Measurements from ENCODE around the gene TRPM4. TPM values are rescaled to one million over a fixed set of nuclear protein-coding genes. Genes with fewer than 3 reads are reported as not detected.

Gene TRPM4
- total and polyA plus RNA-seq, 10 of the 15 experiments (the other 5 are each of a cell fraction or from before 2014, with no cell fraction given), result 0.10 to 0.64 (median 0.15) TPM; not detected in 7

DNA sequence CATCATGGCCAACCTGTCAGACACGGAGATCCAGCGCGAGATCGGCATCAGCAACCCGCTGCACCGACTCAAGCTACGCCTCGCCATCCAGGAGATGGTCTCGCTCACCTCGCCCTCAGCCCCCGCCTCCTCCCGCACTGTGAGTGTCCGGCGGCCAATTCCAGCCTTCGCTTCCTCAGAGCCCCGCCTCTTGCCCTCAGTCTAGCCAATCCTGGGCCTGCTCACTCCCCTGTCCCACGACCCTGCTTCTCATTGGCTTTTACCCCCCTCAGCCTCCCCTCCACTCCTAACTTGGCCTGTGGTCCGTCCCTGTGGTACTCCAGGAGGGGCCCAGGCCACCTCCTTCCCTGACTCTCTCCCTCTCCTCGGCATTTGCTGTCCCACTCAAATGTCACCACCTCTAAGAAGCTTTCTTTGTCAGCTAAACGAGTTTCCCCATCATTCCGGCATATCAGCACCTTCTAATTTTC, 14.7 kb upstream of the TRPM4 start (continued):
- TF ChIP-seq CEBPZ (IDR thresholded peaks at IDR 0.05; ENCODE audit: low read depth, low read length) (no peak), CHD2 (IDR thresholded peaks at IDR 0.05; ENCODE audit: borderline replicate concordance, low read depth, low read length) (0 out of 2 replicates have a peak, but pooled peaks have one; percentile 23), RFX5 (IDR thresholded peaks at IDR 0.05; ENCODE audit: low read depth, low read length) (no peak), HDGF (IDR thresholded peaks at IDR 0.05) (peak; percentile 63; the same call in 1 of the 2 replicates), PKNOX1 (IDR thresholded peaks at IDR 0.05) (0 out of 2 replicates have a peak, but pooled peaks have one; percentile 5), TBL1XR1 (IDR thresholded peaks at IDR 0.05; ENCODE audit: low read depth, low read length) (no peak), STAT3 (IDR thresholded peaks at IDR 0.05; ENCODE audit: low read depth, low read length) (no peak)
